Measurements from ENCODE around the gene ABCA6.

GRCh38 chr17:69179227-69179952 is 37.7 kb upstream of the ABCA6 start:
- no peak for TF ChIP-seq CTCF (optimal IDR thresholded peaks at IDR 0.05 in 1 of 3, IDR thresholded peaks at IDR 0.05 in 1 of 3, conservative IDR thresholded peaks at IDR 0.05 in 1 of 3; ENCODE audit: extremely low read depth in 1 of 3, insufficient read depth in 2 of 3, low read length in 3 of 3)
- TF ChIP-seq EZH2 (IDR thresholded peaks at IDR 0.05; ENCODE audit: low read length) = no peak

Measured in keratinocyte (primary cell).